ENCODE measurements around the gene DTD1.

Gene DTD1

DNA sequence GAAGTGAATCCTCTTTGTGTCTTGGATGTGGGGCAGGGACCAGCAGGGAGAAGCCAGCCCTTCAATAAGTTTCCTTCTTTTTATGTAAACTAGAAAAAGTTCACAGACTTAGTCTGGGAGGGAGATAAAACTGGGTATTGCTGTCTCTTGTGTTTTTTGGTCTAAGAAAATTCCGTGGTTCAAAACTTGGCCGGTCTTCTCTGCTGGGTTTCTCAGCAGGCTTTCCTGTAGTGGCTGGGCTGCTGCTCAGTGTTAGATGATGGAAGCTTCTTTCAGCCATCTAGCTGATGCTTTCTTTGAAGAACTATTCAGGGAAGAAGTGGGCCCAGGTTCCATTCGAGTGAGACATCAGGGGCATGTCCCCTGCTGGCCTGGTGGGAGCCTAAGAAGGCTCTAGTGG, 155.0 kb downstream of the DTD1 start:
- H3K4me3 ChIP-seq (ENCODE audit: low read length) = no peak overlapping the region
- TF ChIP-seq, protein P1, sequence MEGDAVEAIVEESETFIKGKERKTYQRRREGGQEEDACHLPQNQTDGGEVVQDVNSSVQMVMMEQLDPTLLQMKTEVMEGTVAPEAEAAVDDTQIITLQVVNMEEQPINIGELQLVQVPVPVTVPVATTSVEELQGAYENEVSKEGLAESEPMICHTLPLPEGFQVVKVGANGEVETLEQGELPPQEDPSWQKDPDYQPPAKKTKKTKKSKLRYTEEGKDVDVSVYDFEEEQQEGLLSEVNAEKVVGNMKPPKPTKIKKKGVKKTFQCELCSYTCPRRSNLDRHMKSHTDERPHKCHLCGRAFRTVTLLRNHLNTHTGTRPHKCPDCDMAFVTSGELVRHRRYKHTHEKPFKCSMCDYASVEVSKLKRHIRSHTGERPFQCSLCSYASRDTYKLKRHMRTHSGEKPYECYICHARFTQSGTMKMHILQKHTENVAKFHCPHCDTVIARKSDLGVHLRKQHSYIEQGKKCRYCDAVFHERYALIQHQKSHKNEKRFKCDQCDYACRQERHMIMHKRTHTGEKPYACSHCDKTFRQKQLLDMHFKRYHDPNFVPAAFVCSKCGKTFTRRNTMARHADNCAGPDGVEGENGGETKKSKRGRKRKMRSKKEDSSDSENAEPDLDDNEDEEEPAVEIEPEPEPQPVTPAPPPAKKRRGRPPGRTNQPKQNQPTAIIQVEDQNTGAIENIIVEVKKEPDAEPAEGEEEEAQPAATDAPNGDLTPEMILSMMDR (IDR thresholded peaks at IDR 0.05; ENCODE audit: insufficient read depth, low read depth, low read length, missing control alignments) = no peak
- DNase-seq (ENCODE audit: low read depth) = no peak

DNA sequence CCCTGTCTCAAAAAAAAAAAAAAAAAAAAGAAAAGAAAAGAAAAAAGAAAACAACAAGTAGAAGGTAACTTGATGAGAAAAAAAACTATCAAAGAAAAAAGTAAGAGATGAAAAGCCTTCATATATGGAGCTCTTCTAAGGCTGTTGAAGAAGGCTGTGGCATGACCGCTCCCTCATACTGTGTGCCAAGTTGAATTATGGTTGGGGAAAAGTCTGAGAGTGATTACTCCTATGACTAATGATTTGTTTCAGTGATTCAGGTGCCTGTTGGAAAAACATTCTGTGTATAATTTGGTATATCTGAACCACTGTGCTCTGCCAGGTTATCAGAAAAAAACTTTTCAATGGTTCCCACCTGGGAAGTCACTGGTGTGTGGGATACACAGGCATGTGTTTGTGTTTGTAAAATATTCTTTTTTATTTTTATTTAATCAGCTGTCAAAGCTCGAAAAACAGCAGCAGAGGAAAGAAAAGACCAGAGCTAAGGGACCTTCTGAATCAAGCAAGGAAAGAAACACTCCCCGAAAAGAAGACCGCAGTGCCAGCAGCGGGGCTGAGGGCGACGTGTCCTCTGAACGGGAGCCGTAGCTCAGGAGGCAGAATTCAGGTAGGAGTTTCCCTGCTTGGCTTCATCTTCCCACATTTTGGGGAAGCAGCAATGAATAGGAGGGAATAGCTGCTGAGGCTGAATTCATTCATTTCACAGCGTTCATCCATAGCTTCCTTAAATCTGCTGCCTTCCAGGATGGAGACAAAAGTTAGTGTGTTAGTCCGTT, 156.0 kb downstream of the DTD1 start:
- H3K4me3 ChIP-seq (ENCODE audit: low read length) = no peak overlapping the region
- TF ChIP-seq, protein P1 (IDR thresholded peaks at IDR 0.05; ENCODE audit: insufficient read depth, low read depth, low read length, missing control alignments) = no peak
- DNase-seq (ENCODE audit: low read depth) = peak; percentile 57

DNA sequence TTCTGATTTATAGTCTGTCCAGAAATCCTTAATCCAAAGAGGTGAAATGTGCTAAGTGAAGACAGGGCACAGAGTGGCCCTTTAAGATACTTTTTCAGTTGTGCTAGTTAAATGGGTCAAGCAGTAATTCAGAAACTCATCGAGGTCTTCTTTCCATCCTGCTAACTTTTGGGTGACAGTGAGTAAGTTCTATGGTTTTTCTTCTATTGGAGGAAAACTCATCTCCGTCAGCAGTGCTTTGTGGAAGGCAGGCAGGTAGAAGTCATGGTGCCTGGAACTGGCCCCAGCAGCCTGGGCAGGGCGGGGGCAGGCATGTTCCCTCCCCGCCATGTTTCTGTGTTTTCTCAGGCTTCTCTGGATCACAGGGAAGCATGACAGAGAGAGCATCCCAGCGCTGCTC, 159.2 kb downstream of the DTD1 start:
- DNase-seq (ENCODE audit: low read depth) = no peak
- TF ChIP-seq, protein P1 (IDR thresholded peaks at IDR 0.05; ENCODE audit: insufficient read depth, low read depth, low read length, missing control alignments) = no peak

DNA sequence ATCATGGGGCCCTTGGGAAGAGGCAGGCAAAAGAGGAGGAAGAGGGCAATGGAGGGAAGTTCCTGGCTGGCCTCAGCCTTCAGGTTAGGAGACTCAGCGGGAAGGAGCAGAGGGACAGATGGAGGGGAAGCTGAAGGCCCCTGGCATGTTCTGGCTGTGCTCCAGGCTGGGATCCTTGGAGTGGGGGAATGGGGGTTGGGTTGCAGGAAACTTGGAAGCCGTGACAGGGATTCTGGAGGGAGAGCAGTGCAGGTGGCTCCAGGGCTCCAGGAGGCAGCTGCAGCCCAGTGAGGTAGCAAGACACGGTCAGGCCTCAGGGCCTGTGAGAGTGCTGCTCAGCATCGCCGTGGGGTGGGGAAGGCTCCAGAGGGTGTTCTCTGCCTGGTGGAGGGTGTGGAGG, 161.1 kb downstream of the DTD1 start:
- no peak for DNase-seq (ENCODE audit: low read depth)
- no peak overlapping the region for H3K4me3 ChIP-seq (ENCODE audit: low read length)
- TF ChIP-seq, protein P1 (IDR thresholded peaks at IDR 0.05; ENCODE audit: insufficient read depth, low read depth, low read length, missing control alignments) = no peak

More for the DNA sequence above, 159.2 kb downstream of the DTD1 start:
- no peak overlapping the region for H3K4me3 ChIP-seq (ENCODE audit: low read length)

DNA sequence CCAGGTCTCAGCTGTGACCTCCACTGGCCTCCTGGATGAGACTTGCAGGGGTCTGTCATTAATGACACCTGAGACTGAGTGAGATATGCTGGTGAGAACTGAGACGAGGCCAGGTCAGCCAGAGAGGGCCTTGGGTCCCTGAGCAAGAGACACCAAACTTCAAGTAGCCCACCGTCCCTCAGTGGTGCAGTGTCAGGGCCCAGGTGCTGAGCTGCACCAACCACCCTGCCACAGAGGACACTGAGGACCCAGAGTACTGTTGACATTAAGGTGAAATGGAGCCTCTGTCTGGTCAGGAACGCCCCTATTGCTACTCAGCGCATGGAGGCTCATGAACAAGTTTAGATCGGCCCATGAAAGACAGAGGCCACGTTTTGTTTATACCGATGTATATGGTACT, 161.7 kb downstream of the DTD1 start:
- no peak overlapping the region for H3K4me3 ChIP-seq (ENCODE audit: low read length)
- DNase-seq (ENCODE audit: low read depth) = no peak
- TF ChIP-seq, protein P1 (IDR thresholded peaks at IDR 0.05; ENCODE audit: insufficient read depth, low read depth, low read length, missing control alignments) = no peak

DNA sequence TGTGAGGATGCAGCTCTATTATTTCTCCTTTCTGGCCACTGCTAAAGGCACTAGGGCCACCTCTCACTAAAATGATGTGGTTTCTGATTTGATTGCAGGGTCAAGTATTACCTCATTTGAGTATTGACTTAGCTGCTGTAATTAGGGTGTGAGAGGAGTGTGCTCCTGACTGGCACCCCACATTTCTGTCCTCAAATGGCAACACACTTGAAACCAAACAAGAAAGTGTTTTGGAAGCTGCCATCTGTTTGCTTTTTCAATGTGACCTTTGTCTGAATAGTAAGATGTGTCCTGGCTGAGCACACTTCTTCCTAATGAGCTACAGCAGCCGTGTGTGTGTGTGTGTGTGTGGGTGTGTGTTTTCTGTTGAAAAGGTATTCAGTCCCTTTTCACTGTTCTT, 162.9 kb downstream of the DTD1 start:
- no peak overlapping the region for H3K4me3 ChIP-seq (ENCODE audit: low read length)
- no peak for DNase-seq (ENCODE audit: low read depth)
- TF ChIP-seq, protein P1 (IDR thresholded peaks at IDR 0.05; ENCODE audit: insufficient read depth, low read depth, low read length, missing control alignments) = no peak
